NCI-H345 treated with DMSO at 0.1 percent for 48 hours (cell line): ENCODE data around the gene ATAD3C.
"Not testable (repeated sequence)": the region's sequence is repeated elsewhere in the genome, so short reads cannot be mapped to it uniquely, and the experiment has no call there.

Experiments used
- DNase-seq: peaks from one replicate; lab custom pipeline; 2025; ENCODE audit not compliant: unreplicated experiment; lab: John Stamatoyannopoulos, UW

ATAD3C gene

DNA sequence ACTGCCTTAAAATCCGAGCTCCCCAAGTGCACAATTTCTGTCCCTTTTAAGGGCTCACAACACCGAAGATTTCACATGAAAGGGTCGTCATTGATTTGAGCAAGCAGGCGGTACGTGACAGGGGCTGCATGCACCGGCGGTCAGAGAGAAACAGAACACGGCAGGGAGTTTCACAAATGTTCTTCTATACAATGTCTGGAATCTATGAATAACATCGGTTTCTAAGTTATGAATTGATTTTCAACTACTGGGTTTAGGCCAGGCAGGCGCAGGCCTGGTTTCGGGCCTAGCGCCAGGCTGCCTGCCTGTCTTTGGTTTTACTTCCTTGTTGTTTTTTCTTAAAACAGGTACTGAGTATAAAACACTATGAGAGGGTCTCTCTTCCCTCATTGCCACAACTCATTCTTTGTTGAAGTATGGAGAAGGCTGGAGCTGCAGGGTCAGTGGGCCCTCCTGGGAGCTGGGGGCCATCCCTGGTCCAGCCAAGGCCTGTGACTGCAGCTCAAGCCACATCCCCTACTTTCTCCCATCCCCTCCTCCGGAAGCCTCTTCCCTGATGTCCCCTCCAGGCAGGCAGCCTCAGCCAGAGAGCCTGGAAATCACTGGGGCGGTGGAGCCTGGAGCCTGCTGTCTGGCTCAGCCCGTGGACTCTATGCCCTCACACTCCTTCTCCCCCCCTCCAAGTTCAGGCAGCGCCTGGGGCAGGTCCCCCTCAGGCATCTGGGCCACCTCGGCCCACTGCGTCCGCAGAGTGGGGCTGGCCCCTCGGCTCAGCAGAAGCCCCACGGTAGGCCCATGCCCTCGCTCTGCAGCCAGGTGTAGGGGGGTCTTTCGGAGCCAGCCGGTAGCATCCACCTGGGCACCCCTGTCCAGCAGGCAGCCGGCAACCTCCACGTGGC is 30.8 kb upstream of the ATAD3C start:
- DNase-seq = no peak

DNA sequence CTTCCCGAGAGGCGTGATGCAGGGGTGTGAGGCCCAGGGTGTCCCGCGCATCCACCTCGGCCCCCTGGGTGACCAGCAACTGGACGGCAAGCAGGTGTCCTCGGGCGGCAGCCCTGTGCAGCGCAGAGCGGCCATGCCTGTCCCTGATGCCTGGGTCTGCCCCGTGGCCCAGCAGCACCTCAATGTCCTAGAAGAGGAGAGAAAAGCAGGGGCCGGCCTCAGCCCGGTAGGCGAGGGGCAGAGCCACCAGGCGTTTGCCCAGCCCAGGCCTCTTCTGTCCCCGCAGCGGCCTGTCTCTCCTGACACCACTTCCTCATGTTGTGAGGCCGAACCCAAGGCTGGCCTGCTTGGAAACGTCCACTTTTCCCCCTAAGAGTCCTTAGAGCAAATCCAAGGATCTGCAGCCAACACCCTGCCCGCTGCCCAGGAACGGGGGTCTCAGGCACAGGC is 30.1 kb upstream of the ATAD3C start:
- no peak for DNase-seq

- DNase-seq = no peak
These were observed 29.5 kb upstream of the ATAD3C start for GRCh38 chr1:1419813-1420653.

GRCh38 chr1:1420654-1421141 is 28.8 kb upstream of the ATAD3C start:
- DNase-seq = no peak

DNA sequence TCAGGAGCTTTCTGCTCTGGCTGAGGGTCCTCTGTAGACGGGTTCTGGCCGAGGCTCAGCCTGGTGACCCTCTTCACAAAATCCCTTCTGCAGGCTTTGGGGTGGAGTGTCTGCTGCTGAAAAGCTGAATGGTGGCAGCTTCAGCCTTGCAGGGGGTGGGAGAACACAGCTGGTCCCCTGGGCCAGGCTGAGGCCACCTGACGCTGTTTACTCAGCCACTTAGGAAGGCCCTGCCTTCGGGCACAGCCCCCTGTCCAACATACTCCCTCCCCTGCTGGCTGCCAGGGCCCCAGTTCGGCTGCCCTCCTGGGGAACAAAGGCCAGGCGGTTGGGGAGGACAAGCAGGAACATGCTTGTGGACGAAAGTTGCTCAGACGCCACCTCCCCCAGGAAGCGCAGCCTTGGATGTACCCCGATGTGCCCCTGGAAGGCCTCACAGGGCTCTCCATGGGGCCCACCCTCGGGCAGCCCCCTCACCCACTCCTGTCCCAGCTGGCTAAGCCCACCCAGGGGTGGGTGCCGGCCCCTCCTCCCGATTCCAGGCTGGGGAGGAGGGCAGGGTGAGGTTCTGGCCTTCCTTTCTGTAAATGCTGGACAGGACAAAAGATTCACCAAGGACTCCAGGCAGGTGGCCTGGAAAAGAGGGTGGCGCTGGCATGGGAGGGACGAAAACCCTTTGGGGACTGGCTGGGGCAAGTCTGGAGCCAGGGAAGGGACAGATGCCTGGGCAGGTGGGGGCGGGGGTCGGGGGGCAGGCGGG is 28.2 kb upstream of the ATAD3C start, which contains the start of gene ANKRD65:
TSS of gene ANKRD65 (minus strand) at position 130 of the 760 bp plus-strand sequence. CDS start 271 bp downstream, outside the sequence.
- peak; percentile 66 for DNase-seq

GRCh38 chr1:1421907-1422464 is 27.5 kb upstream of the ATAD3C start:
- no peak for DNase-seq

DNA sequence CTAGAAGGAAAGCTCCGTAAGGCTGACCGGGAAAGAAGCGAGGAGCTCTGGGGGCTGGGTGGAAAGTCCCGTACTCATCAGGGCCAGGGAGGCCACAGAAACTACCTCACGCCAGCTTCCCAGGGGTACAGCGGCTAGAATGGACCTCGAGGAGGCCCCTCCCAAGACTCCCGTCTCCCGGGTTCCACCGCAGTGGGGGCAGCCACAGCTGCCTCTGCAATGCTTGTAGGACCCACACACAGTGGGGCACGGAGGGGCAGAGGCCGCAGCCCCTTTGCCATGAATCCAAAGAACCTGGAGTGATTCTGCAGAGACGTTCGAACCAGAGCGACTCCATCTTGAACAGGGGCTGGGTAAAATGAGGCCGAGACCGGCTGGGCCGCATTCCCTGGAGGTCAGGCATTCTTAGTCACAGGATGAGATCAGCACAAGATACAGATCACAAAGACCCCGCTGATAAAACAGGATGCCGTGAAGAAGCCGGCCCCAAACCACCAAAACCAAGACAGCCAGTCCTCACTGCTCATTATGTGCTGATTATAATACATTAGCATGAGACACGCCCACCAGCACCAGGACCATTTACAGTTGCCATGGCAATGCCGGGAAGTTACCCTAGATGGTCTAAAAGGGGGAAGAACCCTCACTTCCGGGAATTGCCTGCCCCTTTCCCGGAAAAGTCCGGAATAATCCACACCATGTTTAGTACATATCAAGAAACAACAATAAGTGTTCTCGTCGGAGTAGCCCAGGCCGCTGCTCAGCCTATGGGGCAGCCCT is 26.8 kb upstream of the ATAD3C start:
- DNase-seq = no peak

- no peak for DNase-seq
These were observed 26.3 kb upstream of the ATAD3C start for GRCh38 chr1:1423245-1423597.

DNA sequence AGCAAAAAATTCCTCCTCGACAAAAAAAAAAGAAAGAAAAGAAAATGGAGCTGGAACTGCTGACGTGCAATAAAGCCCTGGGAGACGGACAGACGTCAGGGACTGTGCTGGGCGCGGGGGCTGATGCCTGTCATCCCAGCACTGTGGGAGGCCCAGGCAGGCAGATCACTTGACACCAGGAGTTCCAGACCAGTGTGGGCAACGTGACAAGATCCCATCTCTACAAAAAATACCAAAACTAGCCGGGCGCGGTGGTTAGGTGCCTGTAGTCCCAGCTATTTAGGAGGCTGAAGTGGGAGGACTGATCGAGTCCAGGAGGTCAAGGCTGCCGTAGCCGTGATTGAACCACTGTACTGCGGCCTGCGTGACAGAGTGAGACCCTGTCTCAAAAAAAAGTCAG is 24.8 kb upstream of the ATAD3C start:
- DNase-seq = no peak

DNA sequence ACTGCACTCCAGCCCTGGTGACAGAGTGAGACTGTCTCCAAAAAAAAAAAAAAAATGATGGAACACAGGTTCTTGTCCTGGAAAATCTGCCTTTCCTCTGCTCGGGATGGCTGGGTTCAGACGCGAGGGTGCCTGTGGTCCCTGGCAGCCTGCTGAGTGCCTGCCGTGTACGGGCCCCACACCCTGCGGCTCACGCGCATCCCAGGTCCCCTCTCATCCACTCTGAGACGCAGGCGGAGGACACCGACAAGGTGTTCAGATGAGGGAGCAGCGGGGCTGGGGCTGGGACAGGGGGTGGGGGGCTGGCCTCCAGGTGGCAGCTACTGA is 24.1 kb upstream of the ATAD3C start:
- no peak for DNase-seq

- DNase-seq = no peak
These were observed 23.6 kb upstream of the ATAD3C start for GRCh38 chr1:1425753-1426495.

DNA sequence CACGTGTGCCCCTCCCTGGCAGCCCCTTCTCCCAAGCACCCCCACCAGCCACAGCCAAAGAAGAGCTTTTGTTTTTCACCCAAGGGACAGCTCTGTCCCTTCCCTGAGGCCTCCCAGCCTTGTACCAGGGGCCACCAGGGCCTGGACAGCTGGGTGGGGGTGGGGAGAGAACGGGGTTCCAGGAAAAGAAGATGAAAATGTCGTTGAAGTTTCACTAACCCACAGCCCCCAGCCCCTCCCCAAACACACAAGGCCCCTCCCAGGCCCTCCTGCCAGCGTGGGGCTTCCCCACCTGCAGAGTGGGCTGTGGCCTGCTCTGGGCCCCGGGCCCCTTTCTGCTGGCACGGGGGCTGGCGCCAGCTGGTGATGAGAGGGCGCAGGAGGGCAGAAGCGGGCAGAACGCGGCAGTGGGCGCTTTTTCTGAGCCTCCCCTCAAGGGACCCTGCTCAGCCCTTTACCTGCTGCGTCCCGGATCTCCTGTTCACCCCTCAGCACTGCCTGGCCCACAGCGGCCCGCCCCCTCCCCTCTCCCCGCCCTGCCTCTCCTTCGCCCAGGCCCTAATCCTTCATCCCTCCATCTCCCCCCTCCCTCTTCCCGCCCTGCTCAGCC is 22.9 kb upstream of the ATAD3C start:
- no peak for DNase-seq

- no peak for DNase-seq
These were observed 22.2 kb upstream of the ATAD3C start for GRCh38 chr1:1427106-1427819.

GRCh38 chr1:1427820-1428148 is 21.7 kb upstream of the ATAD3C start:
- no peak for DNase-seq

GRCh38 chr1:1428174-1428573 is 21.3 kb upstream of the ATAD3C start:
- DNase-seq = no peak

- not testable (repeated sequence) for DNase-seq
These were observed 20.5 kb upstream of the ATAD3C start for GRCh38 chr1:1428967-1429366.

- no peak for DNase-seq
These were observed 19.8 kb upstream of the ATAD3C start for GRCh38 chr1:1429671-1430073.
